ENCODE data around the gene RAB27B.
A peak's percentile ranks its signal among the peaks of the same experiment; 100 is the strongest.
"Not testable (repeated sequence)": the region's sequence is repeated elsewhere in the genome, so short reads cannot be mapped to it uniquely, and the experiment has no call there.

The RAB27B gene

DNA sequence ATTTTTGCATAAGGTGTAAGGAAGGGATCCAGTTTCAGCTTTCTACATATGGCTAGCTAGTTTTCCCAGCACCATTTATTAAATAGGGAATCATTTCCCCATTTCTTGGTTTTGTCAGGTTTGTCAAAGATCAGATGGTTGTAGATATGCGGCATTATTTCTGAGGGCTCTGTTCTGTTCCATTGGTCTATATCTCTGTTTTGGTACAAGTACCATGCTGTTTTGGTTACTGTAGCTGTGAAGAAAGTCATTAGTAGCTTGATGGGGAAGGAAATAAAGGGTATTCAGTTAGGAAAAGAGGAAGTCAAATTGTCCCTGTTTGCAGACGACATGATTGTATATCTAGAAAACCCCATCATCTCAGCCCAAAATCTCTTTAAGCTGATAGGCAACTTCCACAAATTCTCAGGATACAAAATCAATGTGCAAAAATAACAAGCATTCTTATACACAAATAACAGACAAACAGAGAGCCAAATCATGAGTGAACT lies 7.4 kb upstream of the RAB27B start:
- not testable (repeated sequence) for DNase-seq

DNA sequence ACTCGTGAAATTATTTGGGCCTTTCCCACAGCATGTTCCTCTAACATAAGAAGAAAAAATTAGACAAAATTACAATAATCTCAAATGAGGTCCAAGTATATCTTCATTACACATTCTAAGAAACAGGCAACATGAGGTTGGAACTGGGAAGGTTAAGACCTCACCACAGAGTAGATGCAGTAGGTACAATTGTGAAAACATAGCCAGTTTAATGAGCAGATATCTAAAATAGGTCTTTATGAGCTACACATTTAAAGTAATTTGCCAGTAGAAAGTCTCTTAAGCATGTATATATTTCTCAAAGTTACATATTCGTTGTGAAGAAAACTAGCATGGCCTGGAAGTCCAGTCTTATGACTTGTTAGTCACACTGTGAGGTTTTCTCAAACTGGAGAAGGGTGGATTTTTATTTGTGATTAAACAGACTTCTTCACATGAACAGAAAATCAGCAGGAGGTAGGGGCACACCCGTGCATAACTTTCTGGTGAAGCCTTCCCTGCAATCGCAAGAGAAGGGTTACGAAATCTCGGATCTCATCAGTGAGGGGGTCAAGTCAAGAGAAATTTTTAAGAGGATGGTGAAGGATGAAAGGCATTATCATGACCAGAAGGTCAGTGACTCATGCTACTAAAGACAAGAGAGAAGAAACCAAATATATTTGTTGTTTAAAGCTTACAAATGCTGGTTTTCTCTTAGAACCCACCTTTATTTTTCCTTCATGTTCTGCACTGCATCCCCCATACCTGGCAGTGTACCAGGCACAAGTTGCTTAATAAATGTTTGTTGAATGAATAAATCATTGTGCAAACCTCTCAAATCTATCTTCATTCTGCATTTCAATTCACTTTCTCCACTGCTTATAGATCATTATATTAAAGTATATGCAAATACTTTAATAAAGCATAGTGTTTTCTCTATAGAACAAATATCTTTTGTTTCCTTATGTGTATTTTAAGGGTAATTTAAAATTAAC lies 5.1 kb upstream of the RAB27B start:
- DNase-seq = no peak

DNA sequence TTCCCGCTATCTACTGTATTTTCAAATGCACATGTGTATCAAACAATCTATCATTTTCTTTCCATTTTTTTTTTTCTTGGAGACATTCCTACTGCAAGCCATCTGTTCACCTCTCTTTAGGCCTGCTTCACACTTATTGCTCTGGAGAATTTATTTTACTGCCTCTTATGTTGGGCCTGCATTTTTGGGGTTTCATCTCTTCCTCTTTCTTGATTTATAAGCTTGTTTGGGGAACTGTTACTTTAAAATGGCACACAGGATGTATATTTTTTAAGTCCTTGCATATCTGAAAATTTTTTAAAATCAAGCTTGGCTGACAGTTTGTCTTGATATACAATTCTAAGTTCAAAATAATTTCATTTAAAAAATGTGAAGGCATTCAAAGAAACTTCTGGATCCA lies 3.5 kb upstream of the RAB27B start:
- DNase-seq = no peak

DNA sequence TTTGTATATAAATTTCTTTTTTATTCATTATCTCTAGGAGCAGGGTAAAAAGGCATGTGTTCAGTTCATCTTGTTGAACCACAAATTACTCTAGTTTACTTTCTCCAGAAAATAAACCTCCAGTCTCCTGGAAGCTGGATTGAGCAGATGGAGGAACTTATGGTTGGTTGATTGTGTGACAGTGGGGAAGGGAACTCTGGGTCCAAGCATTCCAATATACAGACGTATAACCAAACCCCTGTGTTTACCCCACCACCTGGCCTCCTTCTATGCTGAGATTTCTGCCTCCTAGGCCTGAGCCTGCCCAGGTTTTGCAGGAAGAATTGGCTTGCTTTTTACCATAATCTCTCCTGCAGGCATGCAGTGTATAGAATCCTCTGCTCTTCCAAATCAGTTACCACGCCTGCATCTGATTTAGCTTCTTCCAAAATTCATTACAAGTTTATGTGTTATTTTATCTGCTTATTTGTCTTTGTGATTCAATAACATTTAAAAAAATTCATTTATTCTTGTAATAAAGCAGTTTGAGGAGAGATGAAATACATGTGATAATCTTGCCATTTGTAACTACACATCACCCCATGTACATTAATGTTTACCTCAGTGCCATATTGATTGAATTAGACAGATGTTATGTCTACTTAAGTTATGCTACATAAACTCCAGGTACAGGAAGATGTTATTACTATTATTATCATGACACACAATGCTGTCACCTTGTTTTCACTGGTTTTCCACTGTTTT lies 2.5 kb upstream of the RAB27B start:
- DNase-seq = no peak

DNA sequence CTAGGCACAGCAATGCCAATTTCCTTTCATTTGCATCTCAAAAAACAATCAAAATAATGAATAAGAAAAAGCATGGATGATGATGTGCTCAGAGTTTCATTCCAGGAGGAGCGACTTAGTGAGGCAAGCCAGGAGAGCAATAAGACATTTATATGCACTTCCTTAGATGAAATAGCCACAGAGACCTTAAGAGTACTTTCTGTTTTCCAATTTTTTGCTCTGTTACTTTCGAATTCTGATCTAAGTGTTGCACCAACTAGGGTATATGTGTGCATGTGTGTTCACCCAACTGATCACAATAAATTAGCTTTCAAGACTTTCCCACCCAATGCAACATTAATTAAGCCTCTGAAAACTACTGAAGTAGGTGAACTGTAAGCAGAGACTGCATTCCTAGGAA lies 709 bp downstream of the RAB27B start:
- DNase-seq = no peak

DNA sequence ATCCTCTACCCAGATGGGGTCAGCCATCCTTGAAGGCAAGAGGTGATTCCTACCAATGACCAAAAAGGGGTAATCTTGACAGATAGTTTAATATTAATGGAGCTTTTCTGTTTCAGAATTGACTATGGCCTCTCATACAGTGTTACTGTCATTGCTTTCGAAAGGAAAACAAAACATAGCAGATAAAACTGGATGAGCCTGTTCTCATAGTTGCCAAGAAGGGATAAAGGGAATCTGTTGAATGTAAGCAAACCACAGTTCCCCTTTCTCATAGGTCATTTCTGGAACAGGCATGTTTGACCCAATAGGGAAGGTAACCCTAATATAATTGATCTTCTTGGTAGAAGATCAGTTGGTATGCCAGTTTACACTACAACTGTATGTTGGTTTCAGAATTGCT lies 1.6 kb downstream of the RAB27B start:
- no peak for DNase-seq

DNA sequence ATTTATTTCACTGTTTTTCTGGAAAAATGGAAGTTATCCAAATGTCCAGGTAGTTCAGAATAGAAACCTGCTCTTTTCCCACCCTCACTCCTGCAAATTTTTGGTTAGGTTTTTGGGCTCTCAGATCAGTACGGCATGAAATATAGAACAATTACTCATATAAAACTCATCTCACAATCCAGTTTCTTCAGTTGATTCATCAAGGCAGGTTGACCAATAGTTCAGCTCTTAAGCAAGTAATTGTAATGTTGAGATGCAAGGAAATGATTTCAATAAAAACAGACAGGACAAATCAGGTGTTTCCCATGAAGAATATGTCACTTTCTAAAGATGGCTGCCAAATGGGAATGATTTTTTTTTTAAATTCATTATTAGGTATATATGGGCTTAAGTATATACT lies 2.0 kb downstream of the RAB27B start:
- no peak for DNase-seq

DNA sequence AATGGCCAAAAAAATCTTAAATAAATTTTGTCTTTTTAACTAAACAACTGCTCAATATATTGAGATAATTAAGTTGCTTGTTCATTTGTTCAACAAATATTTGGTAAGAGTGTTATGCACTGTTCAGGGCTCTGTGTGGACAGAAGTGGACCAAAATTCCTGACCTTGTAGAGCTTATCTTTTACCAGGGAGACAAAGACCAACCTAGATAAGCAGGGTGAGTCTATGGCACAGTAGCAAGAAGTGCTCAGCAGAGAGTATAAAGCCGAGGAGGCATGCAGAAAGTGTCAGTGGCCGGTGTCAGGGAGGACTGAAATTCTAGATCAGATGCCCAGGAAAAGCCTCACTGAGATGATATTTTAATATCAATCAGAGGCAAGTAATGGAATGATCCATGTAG lies 2.6 kb downstream of the RAB27B start:
- DNase-seq = no peak

DNA sequence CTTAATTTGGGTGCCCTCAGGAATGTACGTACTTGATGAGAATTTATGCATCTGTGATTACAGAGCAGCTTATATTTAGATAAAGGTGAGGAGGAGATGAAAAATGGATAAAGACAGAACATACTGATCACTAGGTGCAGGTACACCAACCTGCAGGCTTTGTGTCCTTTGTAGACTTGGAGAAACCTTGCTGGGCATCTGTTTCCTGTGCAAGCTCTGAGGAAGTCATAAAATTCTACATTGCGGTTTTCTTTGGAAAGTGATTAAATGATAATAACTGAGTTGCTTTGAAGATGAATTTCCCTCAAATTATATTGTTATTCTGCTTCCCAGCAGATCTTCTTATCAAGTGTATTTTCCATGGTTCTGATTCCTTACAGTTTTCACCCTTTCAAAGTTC lies 7.7 kb downstream of the RAB27B start:
- no peak for DNase-seq

DNA sequence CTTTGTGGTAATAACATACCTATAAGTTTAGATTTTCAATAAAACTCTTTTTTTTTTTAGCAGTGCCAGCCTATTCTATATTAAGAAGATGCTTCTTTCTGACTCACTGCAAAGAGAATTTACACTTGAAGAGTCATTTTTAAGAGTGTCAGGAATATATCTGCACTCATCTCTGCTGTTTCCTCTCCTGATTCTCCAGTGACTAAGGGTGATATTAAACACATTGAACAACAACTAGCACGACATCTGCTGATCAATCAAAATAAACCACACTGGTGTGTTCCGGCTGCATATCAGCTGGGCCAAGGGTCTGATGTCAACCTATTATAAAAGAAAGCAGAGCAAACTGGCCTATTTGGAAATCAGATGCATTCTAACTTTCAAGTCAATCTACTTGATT lies 15.0 kb downstream of the RAB27B start:
- no peak for DNase-seq

DNA sequence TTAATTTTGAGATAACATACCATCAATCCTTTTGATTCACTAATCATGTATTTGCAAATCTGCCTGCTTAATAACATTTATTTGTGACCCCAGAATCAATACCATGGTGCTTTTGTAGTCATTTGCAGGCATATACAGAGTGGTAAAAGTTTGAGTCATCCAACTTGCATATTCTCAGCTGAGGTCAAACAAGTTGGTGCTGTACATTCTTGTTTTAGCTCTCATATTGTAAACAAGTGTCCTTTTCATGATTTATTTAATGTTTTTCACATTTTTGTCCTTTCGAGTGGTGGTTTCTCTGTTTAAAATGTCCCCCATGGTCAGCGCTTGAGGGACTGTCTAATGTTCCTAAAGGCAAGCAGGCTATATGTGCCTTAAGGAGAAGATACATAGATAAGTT lies 17.5 kb downstream of the RAB27B start:
- DNase-seq = no peak

DNA sequence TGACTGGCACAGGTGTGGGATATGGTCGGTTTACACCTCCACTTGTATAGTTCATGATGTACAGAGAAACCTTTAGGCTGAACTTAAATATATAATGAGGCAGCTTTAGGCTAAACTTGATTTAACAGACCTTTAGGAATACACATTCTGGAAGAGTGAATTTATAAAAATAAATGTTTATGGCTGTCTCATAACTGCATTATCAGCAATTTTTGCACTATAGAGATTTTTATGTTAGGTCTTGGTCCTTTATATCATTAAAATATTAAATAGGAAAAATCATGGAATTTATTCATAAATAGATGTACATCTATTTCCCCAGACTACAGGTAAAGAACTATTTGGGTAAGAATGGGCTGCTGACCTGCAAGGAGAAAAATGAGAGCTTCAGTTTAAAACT lies 19.8 kb downstream of the RAB27B start:
- no peak for DNase-seq

DNA sequence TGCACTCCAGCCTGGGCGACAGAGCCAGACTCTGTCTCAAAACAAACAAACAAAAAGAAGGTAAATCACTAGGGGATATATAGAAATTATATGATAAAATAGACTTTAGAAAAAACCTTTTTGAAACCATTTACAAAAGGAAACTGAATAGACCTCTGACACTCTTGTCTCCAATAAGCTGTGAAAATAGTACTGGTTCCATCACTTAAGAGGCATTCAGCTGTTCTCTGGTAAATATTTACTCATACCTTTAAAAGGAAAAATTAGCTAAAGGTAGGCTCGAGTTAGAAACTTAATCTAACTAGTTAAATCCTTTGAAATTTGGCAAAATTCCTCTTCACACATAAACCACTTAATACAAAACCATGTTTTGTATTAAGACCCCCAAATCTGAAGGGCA lies 21.4 kb downstream of the RAB27B start:
- no peak for DNase-seq

DNA sequence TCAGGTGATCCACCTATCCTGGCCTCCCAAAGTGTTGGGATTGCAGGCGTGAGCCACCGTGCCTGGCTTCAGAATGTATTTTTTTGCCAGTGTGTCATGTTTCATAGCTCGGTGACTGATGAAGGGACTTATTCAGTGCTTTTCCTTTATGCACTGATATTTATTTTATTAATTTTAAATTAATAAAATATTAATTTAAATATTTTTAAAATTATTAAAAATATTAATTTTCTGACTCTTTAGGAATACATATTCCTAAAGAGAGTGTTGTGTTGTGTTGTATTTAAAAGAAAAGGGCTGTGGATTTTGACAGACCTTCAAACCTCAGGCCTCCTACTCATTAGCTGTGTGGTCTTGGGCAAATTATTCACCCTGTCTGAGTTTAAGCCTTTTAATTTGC lies 22.3 kb downstream of the RAB27B start:
- no peak for DNase-seq

DNA sequence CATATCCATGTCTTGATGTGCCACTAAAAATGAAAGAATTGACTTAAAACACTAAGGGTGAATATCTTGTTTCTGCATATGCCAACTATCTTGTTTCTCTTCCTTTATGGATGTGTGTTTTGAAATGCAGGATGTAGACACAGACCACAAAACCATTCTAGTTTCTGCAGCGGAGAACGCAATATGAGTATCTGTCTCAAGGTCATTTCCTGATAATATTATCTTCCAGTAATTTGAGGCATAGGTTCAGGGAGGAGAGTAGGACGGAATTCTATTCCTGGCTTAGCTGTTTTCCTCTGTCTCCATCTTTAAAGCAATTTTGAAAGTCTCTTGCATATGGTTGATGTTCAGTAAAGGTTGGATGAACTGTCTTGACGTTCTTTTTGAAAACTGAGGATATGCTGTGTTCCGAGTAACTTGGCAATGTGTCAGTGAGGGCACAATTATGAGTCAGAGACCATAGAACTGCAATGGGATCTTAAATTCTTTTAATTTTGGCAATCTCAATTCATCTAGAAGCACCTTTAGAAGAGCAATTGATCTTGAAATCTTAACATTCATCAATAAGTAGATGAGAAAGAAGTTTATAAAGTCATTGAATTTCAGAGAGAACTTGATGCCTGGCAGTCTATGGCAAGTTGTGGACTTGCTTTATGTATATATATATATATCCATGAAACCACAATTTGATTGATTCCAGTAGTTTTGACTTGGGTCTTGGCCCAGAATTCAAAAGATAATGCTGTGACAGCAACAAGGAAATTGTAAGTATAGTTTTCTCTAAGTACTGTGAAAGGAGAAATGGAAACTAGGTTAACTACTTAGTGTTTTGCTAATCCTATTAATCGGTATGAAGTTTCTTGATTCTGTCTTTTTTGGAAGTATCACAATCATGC lies 24.8 kb downstream of the RAB27B start:
- peak in 1 of 5 donors; percentile 41 for DNase-seq

DNA sequence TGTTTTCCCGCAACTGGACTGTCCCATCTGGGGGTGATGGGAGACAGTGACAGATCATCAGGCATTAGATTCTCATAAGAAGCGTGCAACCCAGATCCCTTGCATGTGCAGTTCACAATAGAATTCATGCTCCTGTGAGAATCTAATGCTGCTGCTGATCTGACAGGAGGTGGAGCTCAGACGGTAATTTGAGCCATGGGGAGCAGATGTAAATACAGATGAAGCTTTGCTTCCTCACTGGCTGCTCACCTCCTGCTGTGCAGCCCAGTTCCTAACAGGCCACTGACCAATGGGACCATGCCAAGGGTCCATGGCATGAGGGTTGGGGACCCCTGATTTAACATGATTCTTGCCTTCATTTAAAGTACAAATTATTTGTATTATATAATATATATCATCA lies 26.8 kb downstream of the RAB27B start:
- not testable (repeated sequence) for DNase-seq

DNA sequence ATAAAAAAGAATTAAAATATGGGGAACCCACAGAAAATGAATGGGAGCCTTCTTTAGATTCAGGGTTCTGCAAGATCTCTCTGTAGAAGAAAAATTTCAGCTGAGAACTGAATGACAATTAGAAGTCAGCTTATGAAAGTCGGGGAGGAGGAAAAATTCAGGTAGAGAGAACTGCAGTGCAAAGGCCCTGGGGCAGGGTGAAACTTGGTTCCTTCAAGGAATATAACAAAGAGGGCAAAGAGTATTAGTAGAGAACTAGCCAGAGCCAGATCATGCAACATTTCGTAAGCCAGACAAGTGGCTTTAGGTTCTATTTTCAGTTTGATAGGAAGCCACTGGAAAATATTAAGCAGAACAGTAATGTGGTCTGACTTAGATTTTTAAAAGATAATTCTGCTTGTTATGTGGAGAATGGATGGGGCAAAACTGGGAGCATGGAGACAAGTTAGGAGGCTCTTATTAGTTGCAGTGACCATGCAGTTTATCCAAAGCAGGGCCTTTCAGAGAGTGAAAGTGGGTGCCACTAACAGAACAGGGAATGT lies 27.9 kb downstream of the RAB27B start:
- DNase-seq = no peak

DNA sequence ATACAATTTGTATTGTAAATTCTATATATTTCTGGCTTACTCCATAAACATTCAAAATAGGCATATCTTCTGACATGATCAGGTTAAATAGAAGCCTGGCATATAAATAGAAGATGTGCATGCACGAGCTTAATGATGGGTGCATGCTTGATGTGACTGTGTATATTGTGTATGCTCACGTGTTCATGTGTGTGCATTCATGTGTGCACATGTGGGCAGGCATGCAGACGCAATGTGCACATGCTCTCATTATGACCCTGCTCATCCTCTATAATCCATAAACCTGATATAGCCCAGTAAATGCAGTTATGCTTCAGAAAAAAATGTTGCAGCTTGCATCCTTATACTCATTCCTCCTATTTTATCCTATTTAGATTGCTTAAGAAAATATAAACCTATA lies 29.2 kb downstream of the RAB27B start:
- no peak for DNase-seq

DNA sequence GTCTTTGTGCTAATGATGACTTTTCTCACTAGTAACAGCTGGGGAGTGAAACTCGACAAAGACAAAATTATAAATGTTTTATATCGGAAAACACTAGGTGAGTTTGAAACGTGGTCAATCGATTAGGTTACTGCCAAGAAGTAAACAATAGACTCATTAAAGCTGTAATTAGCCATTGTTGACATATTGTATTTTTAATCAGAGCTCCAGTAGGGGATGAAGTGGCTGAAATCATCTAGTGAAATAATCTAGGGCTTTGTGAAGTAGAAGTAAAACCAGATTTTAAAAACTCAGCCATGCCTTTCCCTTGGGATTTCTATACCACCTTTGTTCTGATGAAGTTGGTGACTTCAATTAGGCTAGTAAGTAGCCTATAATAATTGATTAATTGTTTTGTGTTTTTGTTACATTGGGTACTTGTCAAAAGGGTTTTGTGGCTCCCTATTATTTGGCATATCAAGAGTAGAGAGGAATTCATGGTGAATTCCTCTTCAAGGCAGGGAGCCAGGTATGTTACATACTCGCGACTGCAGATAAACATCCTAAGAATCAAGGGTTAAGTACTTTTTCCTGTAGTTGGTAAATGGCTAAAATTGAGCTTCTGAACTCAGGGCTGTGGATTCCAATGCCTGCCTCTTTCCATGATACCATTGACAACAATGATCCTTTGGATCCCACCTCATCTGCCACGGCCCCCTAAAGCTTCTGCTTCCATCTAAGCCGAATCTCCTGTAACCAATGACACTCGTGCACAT lies 31.6 kb downstream of the RAB27B start:
- no peak for DNase-seq

DNA sequence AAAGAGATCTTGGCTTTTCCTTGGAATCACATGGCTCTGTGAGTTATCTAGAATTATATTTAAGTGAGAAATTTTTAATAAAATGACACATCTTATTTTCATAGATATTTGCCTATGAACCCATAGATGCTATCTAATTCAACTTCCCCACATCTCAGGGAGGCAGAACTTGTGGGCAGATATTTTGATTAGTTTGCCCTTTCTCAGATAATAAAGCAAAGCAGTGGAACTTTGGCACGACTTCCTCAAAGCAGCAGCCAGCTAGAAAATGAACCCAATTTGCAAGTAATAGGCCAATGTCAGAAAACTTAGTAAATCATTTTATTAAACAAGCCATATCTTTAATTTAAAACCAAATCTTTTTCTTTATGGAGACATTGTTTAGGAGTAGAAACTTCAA lies 32.7 kb downstream of the RAB27B start:
- no peak for DNase-seq

DNA sequence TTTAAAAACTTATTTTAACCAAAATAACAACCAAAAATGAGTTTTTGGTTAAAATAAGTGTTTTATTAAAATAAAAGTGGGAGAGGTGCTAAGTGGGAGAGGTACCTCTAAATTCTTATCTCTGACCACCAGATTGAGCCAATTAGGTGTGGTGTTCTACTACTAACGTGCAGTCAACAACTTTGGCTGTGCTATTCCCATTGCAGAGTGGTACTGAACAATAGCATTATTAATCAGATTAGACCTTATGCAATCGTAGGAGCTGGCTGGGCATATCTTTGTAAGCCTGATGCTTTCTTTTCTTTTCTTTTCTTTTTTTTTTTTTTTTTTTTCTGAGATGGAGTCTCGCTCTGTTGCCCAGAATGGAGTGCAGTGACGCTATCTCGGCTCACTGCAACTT lies 38.9 kb downstream of the RAB27B start:
- no peak for DNase-seq

DNA sequence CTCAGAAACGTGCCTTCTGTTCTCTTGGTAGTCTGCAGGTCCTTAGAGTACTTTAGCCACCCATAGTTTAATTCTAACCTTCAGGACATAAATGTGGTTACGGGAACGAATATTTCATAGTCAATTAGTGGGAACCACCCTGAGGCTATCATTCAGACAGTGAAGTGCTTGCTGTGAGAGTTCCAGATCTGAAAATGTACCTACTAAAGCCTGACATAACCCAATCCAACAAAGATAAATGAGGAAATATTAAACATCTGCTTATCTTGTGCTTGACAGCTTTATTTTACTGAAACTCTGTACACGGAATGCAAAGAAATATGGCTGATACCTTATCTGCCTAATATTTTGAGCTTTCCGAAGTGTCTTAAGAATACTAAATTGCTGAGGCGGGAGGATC lies 43.0 kb downstream of the RAB27B start:
- DNase-seq = no peak
